GM12873 (cell line): ENCODE data around the gene RTL1.
A peak's percentile ranks its signal among the peaks of the same experiment; 100 is the strongest.

Source experiments
- TF ChIP-seq, protein P1 (sequence below): IDR thresholded peaks from 2 replicates; pipeline ENCODE4 v1.5.1; 2012; ENCODE audit warnings: low read depth, mild to moderate bottlenecking, moderate library complexity, low read length, control low read depth; ENCODE audit not compliant: insufficient read depth; ENCODE audit errors: missing control alignments

RTL1 gene

DNA sequence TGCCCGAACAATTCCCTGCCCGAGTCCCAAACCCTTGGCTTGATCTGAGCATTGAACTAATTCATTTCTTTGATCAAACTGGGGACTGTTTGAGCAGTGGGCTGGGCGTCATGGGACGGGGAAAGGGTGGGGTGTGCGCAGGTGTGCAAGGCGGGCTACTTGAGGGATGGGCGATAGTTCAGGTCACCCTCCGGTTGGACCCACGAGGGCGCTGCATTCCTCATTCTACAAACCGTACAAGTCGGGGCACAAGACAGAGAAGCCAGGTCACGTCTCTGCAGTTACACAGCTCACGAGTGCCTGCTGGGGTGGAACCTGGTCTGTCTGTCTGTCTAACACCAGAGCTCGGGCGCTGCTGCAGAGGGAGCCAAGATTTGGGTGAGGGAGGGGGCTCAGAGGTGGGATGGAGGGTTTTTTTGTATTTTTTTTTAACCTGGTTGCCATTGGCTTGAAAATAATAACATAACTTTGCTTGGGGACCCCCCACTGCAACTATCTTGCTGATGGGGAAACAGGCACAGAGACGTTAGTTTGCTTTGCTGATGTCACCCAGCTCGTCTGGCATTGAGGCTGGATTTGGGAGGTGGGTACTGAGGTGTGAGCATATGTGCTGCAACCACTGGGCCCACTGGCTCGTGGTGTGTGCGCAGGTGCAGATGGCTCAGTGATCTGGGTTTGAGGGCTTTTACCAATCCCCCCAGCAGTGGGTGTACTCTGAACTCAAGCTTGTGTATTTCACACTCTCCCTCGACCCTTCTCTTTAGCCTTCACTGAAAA is 7.6 kb upstream of the RTL1 start:
- TF ChIP-seq, protein P1, sequence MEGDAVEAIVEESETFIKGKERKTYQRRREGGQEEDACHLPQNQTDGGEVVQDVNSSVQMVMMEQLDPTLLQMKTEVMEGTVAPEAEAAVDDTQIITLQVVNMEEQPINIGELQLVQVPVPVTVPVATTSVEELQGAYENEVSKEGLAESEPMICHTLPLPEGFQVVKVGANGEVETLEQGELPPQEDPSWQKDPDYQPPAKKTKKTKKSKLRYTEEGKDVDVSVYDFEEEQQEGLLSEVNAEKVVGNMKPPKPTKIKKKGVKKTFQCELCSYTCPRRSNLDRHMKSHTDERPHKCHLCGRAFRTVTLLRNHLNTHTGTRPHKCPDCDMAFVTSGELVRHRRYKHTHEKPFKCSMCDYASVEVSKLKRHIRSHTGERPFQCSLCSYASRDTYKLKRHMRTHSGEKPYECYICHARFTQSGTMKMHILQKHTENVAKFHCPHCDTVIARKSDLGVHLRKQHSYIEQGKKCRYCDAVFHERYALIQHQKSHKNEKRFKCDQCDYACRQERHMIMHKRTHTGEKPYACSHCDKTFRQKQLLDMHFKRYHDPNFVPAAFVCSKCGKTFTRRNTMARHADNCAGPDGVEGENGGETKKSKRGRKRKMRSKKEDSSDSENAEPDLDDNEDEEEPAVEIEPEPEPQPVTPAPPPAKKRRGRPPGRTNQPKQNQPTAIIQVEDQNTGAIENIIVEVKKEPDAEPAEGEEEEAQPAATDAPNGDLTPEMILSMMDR = no peak

DNA sequence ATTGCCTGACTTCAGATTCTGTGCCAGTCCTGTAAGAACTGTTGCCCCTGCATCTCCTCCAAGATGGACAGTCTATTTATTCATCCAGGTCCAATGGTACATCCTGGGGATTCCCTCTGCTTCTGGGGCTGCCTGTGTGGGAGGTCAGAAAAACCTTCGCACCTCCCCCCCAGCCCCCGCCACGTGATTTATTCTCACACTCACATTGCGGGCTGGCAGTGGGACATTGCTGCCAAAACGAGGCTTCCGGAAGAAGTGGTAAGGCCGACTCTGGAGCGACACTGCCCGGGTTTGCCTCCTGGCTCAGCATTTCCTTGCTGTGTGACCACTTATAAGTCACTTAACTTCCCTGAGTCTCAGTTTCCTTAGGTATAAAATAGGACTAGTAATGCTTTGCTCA is 5.9 kb upstream of the RTL1 start:
- TF ChIP-seq, protein P1 = no peak

DNA sequence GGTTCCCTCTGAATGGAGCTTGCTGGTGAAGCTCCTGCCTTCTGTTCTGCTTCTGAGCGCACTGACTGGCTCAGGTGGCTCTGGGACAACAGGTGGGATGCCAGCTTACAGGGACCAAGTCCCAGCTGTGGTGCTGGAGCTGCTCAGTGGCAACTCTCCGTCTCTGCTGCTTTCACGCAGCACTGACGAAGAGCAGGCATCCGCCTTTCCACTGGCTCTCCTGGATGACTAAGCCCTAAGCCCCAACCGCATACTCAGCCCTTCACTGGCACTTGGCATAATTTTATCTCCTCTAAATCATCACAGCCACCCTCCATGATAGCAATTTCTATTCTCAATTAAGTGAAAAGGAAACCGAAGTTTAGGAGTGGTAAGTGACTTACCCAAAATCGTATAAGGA is 3.7 kb upstream of the RTL1 start:
- TF ChIP-seq, protein P1 = no peak

DNA sequence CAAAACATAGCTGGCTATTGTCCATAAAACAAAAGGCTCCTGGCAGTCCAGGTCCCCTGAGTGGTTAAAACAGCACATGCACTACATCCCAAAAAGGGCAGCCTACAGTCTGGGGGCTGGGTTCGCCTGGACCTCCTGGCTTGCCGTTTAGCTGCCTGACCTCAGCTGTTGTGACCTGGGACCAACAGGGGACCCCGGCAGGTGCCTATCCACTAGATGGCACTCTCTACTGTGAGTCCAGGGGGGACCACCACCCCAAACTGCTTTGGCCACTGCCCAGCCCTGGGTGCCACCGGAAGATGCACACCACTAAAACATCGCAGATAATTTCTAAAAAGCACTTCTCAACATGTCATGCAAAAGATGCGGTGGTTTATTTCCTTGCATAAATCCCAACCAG is 2.9 kb upstream of the RTL1 start:
- TF ChIP-seq, protein P1 = peak; percentile 43

DNA sequence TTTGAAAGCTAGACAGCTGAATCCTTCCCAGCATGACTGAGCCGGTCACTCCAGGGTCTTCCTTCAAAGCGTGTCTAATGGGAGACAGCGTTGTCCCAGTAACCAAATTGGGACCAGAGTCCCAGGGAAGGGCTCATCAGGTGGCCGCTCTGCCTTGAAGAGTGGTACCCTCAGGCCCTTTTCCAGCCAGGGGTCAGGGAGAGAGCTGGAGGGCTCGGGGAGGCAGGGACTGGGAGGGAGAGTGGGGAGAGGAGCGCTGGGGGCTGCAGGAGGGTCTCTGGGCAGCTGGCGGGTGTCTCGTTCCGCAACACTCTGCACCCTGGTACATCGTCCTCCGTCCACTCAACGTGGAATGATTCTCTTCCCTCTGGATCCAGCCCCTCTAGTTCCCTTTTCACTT is 1.6 kb upstream of the RTL1 start:
- TF ChIP-seq, protein P1 = no peak

DNA sequence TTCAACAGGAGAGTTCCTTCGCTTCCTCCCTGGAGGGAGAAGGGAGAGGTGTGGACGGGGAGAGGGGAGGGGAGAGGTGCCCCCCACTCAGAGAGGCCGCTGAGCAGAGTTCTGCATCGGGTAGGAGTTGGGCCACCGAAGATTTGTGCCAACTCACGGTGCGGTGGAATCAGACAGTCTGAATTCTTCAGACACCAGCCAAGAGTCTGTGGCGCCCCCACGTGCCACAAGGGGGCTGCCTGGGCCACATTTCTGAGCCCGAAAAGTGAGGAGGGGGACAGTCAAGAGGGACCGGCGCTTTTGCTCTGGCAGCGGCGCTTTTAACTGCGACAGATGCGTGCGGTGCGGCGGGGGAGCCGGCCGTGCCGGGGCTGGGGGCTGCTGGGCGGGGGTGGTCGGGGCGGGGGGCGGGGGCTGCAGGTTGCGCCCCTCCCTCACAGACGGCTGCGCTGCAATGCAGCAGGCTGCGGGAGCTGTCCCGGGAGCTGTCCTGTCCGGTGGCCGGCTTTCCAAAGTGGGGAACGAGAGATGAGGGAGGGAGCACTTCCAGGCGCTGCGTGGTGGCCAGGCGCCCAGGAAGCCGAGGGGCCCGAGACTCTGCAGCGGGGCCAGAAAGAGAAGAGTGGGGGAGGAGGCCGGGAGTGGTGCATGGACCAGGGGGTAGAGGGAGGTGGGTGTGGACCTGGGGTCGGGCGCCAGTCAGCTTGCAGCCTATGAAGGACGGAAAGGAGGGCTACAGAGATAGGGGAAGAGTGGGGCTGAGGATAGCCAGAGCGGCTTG is 975 bp upstream of the RTL1 start:
- TF ChIP-seq, protein P1 = no peak

DNA sequence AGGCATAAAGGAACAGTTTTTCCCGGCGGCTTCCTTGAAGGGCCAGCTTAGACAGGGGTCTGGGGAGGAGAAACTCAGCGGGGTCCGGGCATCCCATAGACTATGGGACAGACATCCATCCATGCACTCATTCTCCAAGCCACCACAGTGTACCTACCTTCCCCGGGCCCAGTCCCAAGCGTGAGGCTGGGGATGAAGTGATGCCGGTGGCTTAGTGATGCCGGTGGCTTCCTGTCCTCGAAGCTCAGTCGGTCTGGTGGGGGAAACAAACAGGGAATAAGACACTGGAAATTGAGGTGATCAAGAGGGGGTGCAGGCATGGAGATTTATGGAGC is 421 bp downstream of the RTL1 start:
- TF ChIP-seq, protein P1 = no peak
